Fibroblast of villous mesenchyme (primary cell): ENCODE results near the gene IPCEF1. TPM values are rescaled to one million over a fixed set of nuclear protein-coding genes. Genes with fewer than 3 reads are reported as not detected.

Experiments used
- DNase-seq: peaks from one replicate; pipeline ENCODE4 v3.0.0-alpha.2; 2010; ENCODE audit warnings: low read depth
- H3K4me3 ChIP-seq: 2 replicates; pipeline ENCODE4 v1.5.1; 2011; ENCODE audit warnings: low read depth, mild to moderate bottlenecking, low read length
- total RNA-seq: library from RNA; depleted of rRNA; stranded (reverse); fragments of >200 nt; gene quantifications from 2 replicates; pipeline ENCODE4 v1.2.3, GENCODE V29; 2012
- TF ChIP-seq, protein P1 (sequence below): IDR thresholded peaks from 2 replicates; pipeline ENCODE4 v1.5.1; 2012; ENCODE audit warnings: low read depth, mild to moderate bottlenecking, low read length; ENCODE audit not compliant: insufficient read depth

IPCEF1 gene
- total RNA-seq, 1 donor = 0.86 TPM

DNA sequence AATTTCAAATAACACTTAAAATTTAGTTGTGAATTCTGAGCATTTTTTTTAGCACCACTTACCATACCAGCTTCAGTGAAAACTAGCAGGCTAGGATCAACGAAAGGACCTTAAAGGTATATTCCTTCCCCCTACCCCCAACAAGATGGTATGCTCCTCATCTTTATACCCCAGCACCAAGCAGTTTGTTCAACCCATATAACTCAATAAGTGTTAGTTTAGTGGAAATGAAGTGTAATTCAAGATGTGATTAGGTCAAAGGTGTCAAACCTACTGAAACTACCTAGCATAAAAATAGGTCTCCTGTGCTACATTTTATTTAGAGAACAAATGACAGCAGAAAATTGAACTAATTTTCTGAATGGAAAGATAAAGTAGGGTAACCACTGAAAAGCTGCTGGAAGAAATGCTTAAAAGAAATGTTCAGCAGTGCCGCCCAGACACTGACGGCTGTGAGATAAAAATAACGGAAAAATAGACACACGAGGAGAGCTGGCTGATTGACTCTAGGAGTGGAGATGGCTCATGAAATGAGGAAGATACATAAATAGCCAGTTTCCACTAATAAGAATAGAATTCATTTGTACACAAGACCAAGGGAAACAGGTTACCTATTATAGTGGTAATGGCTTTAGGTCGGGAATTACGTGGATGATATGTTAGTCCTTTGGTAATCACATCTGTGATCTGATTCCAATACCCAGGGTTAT lies 94.8 kb downstream of the IPCEF1 start:
- TF ChIP-seq, protein P1, sequence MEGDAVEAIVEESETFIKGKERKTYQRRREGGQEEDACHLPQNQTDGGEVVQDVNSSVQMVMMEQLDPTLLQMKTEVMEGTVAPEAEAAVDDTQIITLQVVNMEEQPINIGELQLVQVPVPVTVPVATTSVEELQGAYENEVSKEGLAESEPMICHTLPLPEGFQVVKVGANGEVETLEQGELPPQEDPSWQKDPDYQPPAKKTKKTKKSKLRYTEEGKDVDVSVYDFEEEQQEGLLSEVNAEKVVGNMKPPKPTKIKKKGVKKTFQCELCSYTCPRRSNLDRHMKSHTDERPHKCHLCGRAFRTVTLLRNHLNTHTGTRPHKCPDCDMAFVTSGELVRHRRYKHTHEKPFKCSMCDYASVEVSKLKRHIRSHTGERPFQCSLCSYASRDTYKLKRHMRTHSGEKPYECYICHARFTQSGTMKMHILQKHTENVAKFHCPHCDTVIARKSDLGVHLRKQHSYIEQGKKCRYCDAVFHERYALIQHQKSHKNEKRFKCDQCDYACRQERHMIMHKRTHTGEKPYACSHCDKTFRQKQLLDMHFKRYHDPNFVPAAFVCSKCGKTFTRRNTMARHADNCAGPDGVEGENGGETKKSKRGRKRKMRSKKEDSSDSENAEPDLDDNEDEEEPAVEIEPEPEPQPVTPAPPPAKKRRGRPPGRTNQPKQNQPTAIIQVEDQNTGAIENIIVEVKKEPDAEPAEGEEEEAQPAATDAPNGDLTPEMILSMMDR = no peak
- DNase-seq = no peak
- no peak overlapping the region for H3K4me3 ChIP-seq

DNA sequence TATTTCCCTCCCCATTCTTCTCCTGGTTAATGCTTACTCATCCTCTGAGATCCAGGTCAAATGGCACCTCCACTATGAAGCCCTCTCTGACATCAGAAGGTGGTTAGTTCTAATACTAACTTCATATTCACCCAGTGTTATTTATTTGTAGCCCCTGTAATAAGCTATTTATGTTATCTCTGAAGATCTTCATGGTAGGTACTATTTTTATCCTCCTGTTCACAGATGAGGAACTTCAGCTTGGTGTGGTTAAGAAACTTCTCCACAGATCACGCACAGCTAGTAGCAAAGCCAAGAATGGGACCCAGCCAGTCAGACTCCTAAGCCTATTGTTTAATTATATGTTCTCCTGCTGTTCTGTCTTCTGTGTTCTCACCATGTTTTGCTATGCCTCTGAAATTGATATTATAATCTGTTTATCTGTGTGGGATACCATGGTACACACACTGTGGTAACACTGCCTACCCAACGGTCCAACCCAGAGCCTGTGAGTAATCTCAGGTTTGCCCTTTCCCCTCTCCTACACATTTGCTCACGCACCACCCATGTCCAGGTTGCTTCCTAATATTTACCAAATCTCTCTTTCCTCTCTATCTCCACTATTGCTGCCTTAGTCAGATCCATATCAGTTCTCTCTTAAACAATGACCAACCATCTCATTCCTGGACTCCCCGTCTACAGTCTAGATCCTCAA lies 98.4 kb downstream of the IPCEF1 start:
- TF ChIP-seq, protein P1 = no peak
- no peak for DNase-seq
- no peak overlapping the region for H3K4me3 ChIP-seq

DNA sequence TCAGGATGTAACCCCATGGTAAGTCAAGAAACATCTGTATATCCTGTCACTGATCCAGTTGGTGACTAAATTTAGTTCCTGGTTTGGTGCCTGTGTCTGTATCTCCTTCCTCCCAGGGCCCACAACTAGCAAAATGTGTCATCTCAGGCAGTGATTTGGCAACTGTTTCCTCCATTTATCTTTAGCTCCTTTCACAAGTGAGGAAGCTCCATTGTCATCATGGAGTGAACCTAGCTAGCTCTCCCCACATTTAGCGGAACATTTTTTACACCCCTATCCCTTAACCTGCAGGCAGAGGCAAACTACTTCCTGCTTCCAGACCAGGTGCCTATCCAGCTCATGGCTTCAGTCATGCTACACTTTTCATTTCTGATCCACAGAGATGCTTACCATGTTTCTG lies 99.5 kb downstream of the IPCEF1 start:
- TF ChIP-seq, protein P1 = no peak
- no peak overlapping the region for H3K4me3 ChIP-seq
- DNase-seq = no peak

DNA sequence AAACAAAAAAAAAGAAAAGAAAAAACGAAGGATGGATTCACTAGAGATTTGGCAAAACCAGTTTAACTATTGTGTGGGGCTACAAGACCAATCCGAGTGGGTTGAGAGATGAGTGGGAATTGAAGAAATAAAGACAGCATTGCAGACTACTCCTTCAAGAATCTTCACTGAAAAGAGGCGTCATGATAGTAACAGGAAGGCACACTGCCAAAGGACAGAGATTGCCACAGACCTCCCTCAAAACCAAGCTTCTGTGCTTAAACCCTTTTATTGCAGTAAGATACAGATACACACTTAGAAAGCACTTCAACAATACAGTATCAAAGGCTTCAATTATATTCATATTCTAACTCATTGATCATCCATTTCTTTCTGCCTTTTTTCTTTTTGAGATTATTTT lies 103.9 kb downstream of the IPCEF1 start:
- TF ChIP-seq, protein P1 = no peak
- peak; percentile 39 for DNase-seq

DNA sequence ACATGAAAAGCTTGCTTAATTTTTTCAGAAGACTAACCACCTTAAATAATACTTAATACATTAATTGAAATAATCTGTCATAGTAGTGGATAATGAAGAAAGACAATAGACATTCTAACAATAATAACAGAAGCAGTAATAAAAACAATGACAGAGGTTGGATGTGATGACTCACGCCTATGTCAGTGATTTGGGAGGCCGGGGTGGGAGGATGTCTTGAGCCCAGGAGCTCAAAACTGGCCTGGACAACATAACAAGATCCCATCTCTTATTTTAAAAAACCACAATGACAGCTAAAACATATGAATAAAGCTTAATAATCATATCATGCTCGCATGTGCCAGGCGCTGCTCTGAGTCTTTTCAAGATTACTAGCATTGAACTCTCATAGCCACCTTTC lies 105.5 kb downstream of the IPCEF1 start:
- TF ChIP-seq, protein P1 = no peak
- DNase-seq = no peak
- H3K4me3 ChIP-seq = no peak overlapping the region

More for the DNA sequence above, 103.9 kb downstream of the IPCEF1 start:
- no peak overlapping the region for H3K4me3 ChIP-seq

DNA sequence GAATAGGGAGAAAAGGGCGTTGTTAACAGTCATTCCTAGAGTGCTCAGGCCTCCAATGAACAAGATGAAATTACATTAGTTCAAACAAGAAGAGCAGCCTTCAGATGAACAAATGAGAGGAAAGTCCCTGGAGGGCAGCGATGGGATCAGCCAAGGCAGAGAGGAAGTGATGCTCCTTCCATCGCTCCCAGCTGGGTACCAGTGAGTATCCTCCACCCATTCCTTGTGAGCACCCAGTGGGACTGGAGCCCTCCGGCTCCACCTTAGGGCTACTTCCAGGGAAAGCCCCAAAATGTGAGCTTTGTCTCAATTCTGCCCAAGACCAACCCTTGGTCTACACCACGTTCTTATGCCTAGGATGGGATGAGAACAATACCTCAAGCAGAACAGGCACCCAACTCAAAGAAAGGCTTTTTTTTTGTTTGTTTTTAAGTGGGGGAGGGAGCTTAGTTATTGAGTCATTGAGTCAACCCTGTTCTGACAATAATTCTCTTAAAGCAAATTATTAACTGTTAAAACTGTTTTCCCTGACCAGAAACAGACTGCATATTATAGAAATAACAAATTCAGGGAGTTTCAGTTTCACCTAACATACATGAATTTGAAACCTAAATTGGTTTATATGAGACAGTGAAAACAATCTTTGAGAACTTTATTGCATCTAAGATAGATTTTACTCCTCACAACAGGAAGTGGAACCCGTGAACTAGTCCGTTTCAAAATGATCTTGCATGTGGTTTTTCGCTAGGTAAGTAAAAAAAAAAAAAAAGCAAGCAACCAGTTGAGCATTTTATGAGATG lies 106.9 kb downstream of the IPCEF1 start:
- TF ChIP-seq, protein P1 = no peak
- H3K4me3 ChIP-seq = no peak overlapping the region
- DNase-seq = no peak
